A549 (cell line): Measurements from ENCODE around the gene QRICH1. TPM values are rescaled to one million over a fixed set of nuclear protein-coding genes. Genes with fewer than 3 reads are reported as not detected.

ENCODE experiments used
- ATAC-seq, 2 experiments: fragments of 200-7000 bp in 1 of 2; fragments of >200 bp in 1 of 2; cut with Nextera tagmentation in 1 of 2; cut with Tn5 transposase in 1 of 2; 3 replicates each; pipeline versions ENCODE4 v1.8.0 to v1.9.1; 2018 to 2020; ENCODE audit warnings: mild to moderate bottlenecking in 1 of 2, moderate library complexity in 1 of 2
- CTCF ChIA-PET: fragments of 300-600 bp; sonication (Branson Sonifier 250); formaldehyde crosslinking; extraction: SDS; loops from one replicate; lab custom pipeline; 2021; ENCODE audit warnings: antibody characterized with exemption, inconsistent platforms; lab: Yijun Ruan, JAX
- POLR2A ChIA-PET: fragments of 350-600 bp; formaldehyde crosslinking; extraction: SDS; loops from one replicate; lab custom pipeline; 2021; ENCODE audit warnings: antibody characterized with exemption, inconsistent platforms; lab: Yijun Ruan, JAX
- DNase-seq, 2 experiments: peaks; one replicate each; pipeline versions ENCODE4 v3.0.0 to v3.0.0-alpha.2; 2011 to 2016; ENCODE audit warnings: low read depth in 1 of 2, low spot score in 1 of 2
- FAIRE-seq: peaks from 2 replicates; lab custom pipeline; 2011; peaks lifted over from hg19 to GRCh38; lab: Jason Lieb, UNC
- H3K27ac ChIP-seq, 2 experiments: fragments of >200 bp; sonication (Bioruptor Twin); formaldehyde crosslinking; 3 replicates each; pipeline ENCODE4 v1.5.1; 2016 to 2017
- H3K4me1 ChIP-seq: fragments of >200 bp; sonication (Bioruptor Twin); formaldehyde crosslinking; 3 replicates; pipeline ENCODE4 v1.6.1; 2016
- H3K4me2 ChIP-seq: fragments of >200 bp; sonication (Bioruptor Twin); formaldehyde crosslinking; 3 replicates; pipeline ENCODE4 v1.6.1; 2016
- H3K4me3 ChIP-seq: fragments of >200 bp; sonication (Bioruptor Twin); formaldehyde crosslinking; 3 replicates; pipeline ENCODE4 v1.5.1; 2016
- H3K9me3 ChIP-seq: fragments of >200 bp; sonication (Bioruptor Twin); formaldehyde crosslinking; 3 replicates; pipeline ENCODE4 v1.6.1; 2016
- ESRRA ChIP-seq: fragments of 150-350 bp; IDR thresholded peaks from 2 replicates; pipeline ENCODE4 v1.6.1; 2014; ENCODE audit warnings: mild to moderate bottlenecking, low read length, borderline replicate concordance
- GATA3 ChIP-seq: IDR thresholded peaks from 2 replicates; pipeline ENCODE4 v1.6.1; 2012; ENCODE audit warnings: borderline replicate concordance
- HEYL ChIP-seq: fragments of 250-450 bp; sonication (Bioruptor Pico); IDR thresholded peaks from 2 replicates; pipeline ENCODE4 v1.8.0; 2021; ENCODE audit warnings: mild to moderate bottlenecking, moderate library complexity
- KDM1A ChIP-seq: fragments of 200-600 bp; sonication (generic); IDR thresholded peaks from 2 replicates; pipeline ENCODE4 v1.6.1; 2016; ENCODE audit warnings: low read depth, mild to moderate bottlenecking
- KDM5A ChIP-seq: fragments of 200-600 bp; sonication (generic); IDR thresholded peaks from 2 replicates; pipeline ENCODE4 v1.6.1; 2016; ENCODE audit warnings: antibody characterized with exemption, mild to moderate bottlenecking
- MYC ChIP-seq: IDR thresholded peaks from 2 replicates; pipeline ENCODE4 v1.6.1; 2012; ENCODE audit warnings: mild to moderate bottlenecking, inconsistent platforms, low read length, improper control_type of control experiment, borderline replicate concordance
- PHF8 ChIP-seq: fragments of 200-600 bp; sonication (generic); IDR thresholded peaks from 2 replicates; pipeline ENCODE4 v1.6.1; 2016; ENCODE audit warnings: low read depth, mild to moderate bottlenecking, antibody characterized with exemption, moderate library complexity, borderline replicate concordance
- POLR2A ChIP-seq: IDR thresholded peaks from 2 replicates; pipeline ENCODE4 v1.6.1; 2012; ENCODE audit warnings: mild to moderate bottlenecking, low read length
- ZSCAN20 ChIP-seq: fragments of 250-450 bp; sonication (Bioruptor Pico); IDR thresholded peaks from 2 replicates; pipeline ENCODE4 v1.8.0; 2022; ENCODE audit warnings: mild to moderate bottlenecking, moderate library complexity
- WGBS: methylation state at CpG from one replicate; pipeline ENCODE4 v1.1.6; 2017; ENCODE audit errors: missing lambda C conversion rate; 5-methylcytosine and 5-hydroxymethylcytosine counted together
- polyA plus RNA-seq, 4 experiments: library from polyadenylated mRNA; depleted of rRNA in 3 of 4; stranded (reverse); fragments of >200 nt; fragmentation: RNase III in 1 of 4; extraction: RNeasy Plus Mini Kit Qiagen cat#74134 plus additional on column Dnase treatment in 1 of 4; gene quantifications; 2 replicates in 3 of 4; 3 replicates in 1 of 4; pipeline ENCODE4 v1.2.3, GENCODE V29; 2011 to 2017
- TF ChIP-seq, protein P1 (sequence below): fragments of 200-600 bp; sonication (generic); IDR thresholded peaks from 2 replicates; pipeline ENCODE4 v1.6.1; 2016; ENCODE audit warnings: antibody characterized with exemption, mild to moderate bottlenecking, moderate library complexity
- TF ChIP-seq, protein P2 (sequence below): IDR thresholded peaks from 2 replicates; pipeline ENCODE4 v1.6.1; 2012
- TF ChIP-seq, protein P3 (sequence below): fragments of >200 bp; sonication (Bioruptor Twin); formaldehyde crosslinking; IDR thresholded peaks from 3 replicates; pipeline ENCODE4 v1.5.1; 2016

The QRICH1 gene
- polyA plus RNA-seq, 2 of the 4 experiments (the other 2 are of a cell fraction) = 47.9 to 53.8 TPM

DNA sequence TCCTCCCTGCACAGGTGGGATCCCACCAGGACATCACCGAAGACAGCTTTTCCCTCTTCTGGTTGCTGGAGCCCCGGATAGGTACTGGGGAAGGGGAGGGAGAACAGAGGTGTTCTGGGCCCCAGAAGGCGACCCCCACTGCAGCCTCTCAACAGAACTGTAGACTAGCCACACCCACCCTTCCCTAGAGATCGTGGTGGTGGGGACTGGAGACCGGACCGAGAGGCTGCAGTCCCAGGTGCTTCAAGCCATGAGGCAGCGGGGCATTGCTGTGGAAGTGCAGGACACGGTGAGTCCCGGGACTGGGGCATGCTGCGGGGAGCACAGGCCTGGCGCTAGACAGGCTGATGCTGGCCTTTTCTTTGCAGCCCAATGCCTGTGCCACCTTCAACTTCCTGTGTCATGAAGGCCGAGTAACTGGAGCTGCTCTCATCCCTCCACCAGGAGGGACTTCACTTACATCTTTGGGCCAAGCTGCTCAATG lies 71.1 kb downstream of the QRICH1 start:
- peaks cover 28% of the 10 kb centered on the region for H3K4me1 ChIP-seq
- TF ChIP-seq KDM5A = no peak
- H3K27ac ChIP-seq = peak overlapping the region; percentile 98 to 100
- FAIRE-seq = no peak
- ATAC-seq = peak in 1 of 2 experiments; percentile 1; a peak in 1 of 6 replicates
- ChIA-PET CTCF (interaction anchor here (0.9 to 30.1 kb wide), 16 partner anchors 8 to 426 kb away, joined by 3 to 385 read pairs (median 5); partner anchors contain the start of genes P4HTM and WDR6), POLR2A (interaction anchor here (1.7 to 4.6 kb wide), 5 partner anchors 16 to 426 kb away, joined by 5 to 57 read pairs (median 6); partner anchors contain the start of genes LAMB2, QRICH1 and WDR6)
- DNase-seq = peak in 1 of 2 experiments; percentile 41
- peak overlapping the region; percentile 76 for H3K4me3 ChIP-seq
- peak overlapping the region; percentile 82 for H3K4me2 ChIP-seq
- H3K9me3 ChIP-seq = no peaks in the 10 kb centered on the region
- 10% methylated on average over 1 of the region's 12 CpGs for WGBS

DNA sequence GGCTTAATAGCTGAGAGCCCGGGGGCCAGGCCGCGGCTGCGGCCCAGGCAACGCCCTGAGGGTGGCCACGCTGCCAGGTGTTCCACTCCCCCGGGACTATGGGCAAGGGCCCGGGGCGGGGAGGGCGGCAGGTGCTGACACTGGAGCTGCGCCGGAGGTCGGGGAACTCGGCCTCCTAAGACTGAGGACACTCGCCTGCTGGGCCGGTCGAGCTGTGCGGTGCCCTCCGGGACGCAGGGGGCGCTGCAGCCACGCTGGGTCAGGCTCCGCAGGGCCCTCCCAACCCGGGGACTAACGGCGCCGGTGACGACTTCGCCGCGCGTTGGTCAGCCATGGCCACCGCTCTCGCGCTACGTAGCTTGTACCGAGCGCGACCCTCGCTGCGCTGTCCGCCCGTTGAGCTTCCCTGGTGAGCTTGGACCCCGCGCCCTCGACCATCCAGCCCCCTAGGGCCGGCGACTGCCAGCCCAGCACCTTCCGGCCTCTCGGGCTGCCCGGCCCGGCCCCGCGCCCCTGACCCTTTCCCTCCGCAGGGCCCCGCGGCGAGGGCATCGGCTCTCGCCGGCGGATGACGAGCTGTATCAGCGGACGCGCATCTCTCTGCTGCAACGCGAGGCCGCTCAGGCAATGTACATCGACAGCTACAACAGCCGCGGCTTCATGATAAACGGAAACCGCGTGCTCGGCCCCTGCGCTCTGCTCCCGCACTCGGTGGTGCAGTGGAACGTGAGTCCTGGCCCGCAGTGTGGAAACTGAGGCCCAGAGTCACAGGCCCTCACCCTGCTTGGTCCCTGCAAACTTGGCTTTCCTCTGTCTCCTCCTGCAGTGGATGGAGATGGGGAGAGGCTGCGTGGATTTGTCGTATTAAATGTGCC lies 71.8 kb downstream of the QRICH1 start, which contains the start of gene NDUFAF3:
Gene NDUFAF3 (plus strand): TSS at position 309 of the 875 bp plus-strand sequence. CDS start 24 bp downstream, at position 333.
- ChIA-PET CTCF (interaction anchor here (0.6 to 30.1 kb wide), 19 partner anchors 10 to 459 kb away, joined by 3 to 385 read pairs (median 4); partner anchors contain the start of genes P4HTM, UCN2 and WDR6), POLR2A (interaction anchor here (0.8 to 4.6 kb wide), 13 partner anchors 7 to 427 kb away, joined by 3 to 57 read pairs (median 6); partner anchors contain the start of genes IMPDH2, LAMB2, NCKIPSD and P4HTM)
- Histone ChIP-seq H3K4me1 (peaks cover 26% of the 10 kb centered on the region), H3K4me3 (peak within 1 kb of the TSS; percentile 76), H3K9me3 (no peaks in the 10 kb centered on the region), H3K27ac (peak within 1 kb of the TSS; percentile 98 to 100), H3K4me2 (peak within 1 kb of the TSS; percentile 82)
- DNase-seq (peak; percentile 63 to 96), ATAC-seq (peak; percentile 69 to 83), FAIRE-seq (no peak)
- WGBS = 10% methylated on average over 4 of the region's 83 CpGs
- peak; percentile 51; the same call in 1 of the 2 replicates for TF ChIP-seq MYC
- no peak for TF ChIP-seq GATA3
- TF ChIP-seq, protein P1, sequence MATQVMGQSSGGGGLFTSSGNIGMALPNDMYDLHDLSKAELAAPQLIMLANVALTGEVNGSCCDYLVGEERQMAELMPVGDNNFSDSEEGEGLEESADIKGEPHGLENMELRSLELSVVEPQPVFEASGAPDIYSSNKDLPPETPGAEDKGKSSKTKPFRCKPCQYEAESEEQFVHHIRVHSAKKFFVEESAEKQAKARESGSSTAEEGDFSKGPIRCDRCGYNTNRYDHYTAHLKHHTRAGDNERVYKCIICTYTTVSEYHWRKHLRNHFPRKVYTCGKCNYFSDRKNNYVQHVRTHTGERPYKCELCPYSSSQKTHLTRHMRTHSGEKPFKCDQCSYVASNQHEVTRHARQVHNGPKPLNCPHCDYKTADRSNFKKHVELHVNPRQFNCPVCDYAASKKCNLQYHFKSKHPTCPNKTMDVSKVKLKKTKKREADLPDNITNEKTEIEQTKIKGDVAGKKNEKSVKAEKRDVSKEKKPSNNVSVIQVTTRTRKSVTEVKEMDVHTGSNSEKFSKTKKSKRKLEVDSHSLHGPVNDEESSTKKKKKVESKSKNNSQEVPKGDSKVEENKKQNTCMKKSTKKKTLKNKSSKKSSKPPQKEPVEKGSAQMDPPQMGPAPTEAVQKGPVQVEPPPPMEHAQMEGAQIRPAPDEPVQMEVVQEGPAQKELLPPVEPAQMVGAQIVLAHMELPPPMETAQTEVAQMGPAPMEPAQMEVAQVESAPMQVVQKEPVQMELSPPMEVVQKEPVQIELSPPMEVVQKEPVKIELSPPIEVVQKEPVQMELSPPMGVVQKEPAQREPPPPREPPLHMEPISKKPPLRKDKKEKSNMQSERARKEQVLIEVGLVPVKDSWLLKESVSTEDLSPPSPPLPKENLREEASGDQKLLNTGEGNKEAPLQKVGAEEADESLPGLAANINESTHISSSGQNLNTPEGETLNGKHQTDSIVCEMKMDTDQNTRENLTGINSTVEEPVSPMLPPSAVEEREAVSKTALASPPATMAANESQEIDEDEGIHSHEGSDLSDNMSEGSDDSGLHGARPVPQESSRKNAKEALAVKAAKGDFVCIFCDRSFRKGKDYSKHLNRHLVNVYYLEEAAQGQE = peak; percentile 56
- TF ChIP-seq KDM5A = 0 out of 2 replicates have a peak, but pooled peaks have one; percentile 25
- peak; percentile 69 for TF ChIP-seq PHF8
- TF ChIP-seq, protein P2, sequence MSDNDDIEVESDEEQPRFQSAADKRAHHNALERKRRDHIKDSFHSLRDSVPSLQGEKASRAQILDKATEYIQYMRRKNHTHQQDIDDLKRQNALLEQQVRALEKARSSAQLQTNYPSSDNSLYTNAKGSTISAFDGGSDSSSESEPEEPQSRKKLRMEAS = peak; percentile 66
- TF ChIP-seq, protein P3, sequence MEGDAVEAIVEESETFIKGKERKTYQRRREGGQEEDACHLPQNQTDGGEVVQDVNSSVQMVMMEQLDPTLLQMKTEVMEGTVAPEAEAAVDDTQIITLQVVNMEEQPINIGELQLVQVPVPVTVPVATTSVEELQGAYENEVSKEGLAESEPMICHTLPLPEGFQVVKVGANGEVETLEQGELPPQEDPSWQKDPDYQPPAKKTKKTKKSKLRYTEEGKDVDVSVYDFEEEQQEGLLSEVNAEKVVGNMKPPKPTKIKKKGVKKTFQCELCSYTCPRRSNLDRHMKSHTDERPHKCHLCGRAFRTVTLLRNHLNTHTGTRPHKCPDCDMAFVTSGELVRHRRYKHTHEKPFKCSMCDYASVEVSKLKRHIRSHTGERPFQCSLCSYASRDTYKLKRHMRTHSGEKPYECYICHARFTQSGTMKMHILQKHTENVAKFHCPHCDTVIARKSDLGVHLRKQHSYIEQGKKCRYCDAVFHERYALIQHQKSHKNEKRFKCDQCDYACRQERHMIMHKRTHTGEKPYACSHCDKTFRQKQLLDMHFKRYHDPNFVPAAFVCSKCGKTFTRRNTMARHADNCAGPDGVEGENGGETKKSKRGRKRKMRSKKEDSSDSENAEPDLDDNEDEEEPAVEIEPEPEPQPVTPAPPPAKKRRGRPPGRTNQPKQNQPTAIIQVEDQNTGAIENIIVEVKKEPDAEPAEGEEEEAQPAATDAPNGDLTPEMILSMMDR = peak; percentile 71
- no peak for TF ChIP-seq HEYL (CRISPR knock-in tag)
- no peak for TF ChIP-seq ZSCAN20 (CRISPR knock-in tag)
- no peak for TF ChIP-seq ESRRA
- peak; percentile 93 for TF ChIP-seq POLR2A
- TF ChIP-seq KDM1A = no peak
